Measurements from ENCODE around the gene CEL. TPM values are rescaled to one million over a fixed set of nuclear protein-coding genes. Genes with fewer than 3 reads are reported as not detected.

The CEL gene
- total RNA-seq, 1 experiment from 2014 or later, result 0.92 TPM

DNA sequence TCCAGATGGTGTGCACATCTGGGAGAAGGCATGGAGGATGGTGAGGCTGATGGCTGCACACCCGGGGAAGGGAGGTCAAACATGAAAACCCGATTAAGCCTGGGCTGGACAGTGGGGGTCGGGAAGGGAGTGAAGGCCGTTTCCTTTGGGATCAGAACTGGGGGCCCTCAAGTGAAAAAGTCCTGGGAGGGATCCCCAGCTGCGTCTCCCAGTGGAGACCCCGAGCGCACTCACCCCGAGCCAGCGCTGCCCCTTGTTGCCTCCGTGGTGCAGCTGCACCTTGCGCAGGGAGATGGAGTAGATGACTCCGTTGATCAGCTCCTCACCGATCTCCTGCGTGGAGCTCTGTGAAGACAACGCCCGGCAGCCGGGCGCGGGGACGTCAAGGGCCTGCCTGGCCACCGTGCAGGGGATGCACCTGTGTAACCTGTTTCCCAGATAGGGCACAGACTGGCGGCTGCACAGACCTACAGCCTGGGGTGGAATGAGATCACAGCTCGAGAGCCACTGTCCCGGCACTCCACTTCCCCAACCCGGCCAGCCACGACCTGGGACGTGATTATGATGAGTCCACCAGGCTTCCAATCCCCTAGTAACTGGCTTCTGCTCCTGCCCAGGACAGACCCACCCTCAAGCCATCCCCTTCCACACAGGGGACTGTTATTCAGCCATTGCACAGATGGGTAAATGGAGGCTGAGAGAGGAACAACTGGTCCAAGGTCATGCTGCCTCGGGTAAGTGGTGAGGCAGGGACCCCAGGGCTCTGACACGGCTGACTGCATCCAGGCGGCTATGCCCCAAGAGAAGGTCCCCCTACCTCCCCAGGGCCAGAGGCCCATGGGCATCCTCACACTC is 50.3 kb downstream of the CEL start:
- in situ Hi-C loops (cut with HindIII; ENCODE audit: low sequenced_read_pairs), result no loop called here
- no peak for DNase-seq (ENCODE audit: low spot score)

DNA sequence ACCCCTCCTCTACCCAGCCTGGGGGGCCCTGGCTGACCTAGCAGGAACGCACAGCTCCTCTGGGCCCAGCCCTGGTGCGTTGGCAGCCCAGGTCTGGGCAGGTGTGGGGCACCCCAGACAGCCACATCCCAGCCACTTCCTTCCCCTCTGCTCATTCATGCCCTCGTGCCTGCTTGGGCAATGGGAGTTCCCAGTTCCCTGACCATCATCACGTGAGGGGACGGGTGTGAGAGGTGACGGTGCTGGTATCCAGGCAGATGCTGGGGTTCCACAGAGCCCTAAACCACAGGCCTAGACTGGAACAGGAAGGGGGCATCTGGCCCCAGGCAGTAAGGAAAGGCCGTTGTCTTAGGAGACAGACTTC is 50.9 kb downstream of the CEL start:
- no peak for DNase-seq (ENCODE audit: low spot score)
- in situ Hi-C loops (cut with HindIII; ENCODE audit: low sequenced_read_pairs), result no loop called here

DNA sequence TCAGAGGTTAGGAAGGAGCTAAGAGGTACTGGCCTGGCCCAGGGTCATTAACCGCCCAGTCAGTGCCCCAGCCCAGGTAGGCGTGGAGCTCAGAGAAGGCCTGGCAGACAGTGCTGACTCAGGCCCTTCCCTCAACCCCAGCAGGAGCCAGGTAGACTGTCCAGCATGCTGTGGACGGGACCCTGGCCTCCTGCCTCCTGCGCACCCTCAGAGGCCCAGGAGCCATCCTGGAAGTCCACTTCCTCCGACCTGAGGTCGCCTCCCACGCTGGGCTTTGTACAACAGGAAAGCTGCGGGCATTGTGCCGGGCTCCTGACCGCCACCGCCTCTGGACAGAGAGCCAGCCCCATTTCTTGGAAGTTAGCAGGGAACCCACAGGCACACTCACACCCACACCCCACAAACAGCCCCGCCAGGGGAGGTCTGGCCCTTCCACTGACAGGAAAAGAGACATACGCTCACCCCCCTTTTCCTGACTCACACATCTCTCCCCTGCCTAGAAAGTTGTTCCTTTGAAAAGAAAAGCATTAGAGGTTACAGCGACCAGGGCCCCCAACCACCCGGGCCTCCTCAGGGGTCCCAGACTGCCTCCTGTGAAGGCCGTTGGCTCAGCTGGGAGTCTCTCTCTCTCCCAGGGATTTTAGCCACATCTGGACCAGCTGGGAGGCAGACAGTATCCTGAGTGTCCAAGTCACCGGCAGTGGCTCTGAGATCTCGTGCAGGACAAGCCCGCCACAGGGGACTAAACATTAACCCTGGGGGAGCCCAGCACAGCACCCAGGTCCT is 51.6 kb downstream of the CEL start:
- DNase-seq (ENCODE audit: low spot score), result no peak
- in situ Hi-C loops (cut with HindIII; ENCODE audit: low sequenced_read_pairs), result no loop called here

DNA sequence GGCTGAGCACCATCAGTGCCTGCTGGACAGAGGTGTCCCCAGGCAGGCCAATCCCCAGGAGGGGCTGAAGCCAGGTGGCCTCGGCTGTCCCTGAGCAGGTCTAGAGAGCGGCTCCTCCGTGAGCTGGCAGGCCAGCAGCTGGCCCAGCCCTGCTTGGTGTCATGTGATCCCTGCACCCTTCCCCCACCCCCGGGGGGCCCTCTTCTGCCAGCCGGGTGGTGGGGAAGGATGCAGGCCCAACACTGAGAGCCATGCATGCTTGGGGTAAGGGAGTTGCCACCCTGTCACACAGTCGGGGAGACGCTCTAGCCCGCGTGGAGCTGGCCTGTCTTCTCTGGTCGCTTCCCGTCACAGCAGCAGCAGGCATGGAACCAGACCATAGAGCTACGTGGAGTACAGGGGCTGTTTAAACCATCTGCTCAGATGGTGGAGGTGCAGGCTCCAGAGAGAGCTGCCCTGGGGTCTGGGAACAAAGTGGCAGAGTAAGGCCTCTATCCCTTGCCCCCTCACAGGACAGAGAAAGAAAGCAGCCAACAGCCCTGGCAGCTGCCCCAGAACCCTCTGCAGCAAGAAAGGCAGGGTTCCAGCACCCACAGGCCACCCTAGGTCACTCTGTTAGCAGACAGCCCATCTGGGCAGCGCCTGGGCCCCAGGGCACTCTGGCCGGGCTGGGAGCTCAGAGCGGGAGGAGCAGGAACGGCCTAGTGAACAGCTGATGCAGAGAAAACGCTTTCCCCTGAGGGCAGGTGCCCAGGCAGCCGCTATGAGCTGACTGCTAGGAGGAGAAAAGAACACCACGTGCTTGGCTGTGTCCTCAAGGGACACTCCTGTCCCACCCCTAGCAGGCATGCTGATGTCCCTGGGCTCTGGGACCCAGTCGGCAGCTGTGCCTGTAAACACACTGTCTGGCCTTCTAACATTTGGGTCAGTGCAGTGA is 52.4 kb downstream of the CEL start:
- in situ Hi-C loops (cut with HindIII; ENCODE audit: low sequenced_read_pairs), result no loop called here
- peak; percentile 46 for DNase-seq (ENCODE audit: low spot score)

DNA sequence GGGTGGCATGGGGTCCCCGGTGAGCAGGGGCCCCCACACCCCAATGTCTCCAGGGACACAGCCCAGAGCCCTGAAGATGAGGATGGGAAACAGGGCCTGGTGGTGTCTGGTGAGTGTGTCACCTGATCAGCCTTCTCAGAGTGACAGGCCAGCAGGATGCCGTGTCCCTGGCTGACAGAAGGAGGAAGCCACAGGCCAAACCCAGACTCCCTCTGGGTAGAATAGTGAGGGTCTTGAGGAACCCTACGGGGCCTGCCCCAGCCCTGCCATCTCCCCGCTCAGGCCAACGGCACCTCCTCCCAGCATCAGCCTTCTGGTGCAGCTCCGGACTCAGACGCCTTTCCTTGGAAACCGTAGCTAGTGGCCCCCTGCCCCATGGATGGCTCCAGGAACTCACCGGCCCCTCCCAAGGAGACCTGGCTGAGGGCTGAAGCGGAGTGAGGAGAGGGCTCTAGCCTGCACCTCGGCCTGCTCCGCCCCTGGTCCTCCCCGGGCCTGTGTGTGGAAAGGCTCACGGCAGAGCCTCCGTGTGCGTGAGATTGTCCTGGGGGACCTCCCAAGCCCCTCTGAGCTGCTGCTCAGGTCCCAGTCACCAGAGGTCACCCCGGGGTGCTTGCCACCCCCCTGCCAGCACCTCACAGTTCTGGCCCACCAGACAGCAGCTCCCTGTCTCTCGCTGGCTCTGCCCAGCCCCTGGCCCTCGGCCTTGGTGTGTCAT is 53.3 kb downstream of the CEL start:
- in situ Hi-C loops (cut with HindIII; ENCODE audit: low sequenced_read_pairs), result no loop called here
- peak; percentile 34 for DNase-seq (ENCODE audit: low spot score)

DNA sequence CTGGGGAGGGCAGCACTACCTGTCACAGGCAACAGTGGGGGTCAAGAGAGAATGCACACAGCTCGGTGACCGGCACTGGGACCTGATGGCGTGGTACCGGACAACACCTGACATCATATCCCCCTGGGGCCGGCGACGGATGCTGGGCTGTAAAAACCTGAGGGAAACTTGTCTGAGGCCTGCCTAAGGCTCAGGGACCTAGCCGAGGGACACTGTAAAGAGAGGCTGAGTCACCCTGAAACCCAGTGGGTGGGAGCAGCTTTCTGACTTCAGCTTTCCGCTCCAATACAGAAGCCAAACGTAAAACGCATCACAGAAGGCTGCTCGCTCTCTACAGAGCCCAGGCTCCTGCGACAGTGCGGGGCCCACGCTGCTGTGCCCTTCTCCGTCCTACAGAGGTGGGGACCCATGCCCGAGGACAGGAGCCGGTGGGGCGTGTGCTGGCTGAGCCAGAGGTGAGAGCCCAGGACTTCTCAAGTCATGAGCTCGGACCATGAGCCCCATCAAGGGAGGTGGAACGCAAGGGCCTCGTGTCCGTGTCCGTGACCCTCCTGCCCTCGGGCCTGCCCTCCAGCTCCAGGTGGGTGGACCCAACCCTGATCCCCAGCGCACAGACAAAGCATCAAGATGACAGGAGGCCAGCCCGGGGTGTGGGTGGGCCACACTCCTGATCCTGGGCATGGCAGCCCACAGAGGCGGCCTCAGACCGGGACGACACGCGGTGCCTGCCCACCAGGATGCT is 54.0 kb downstream of the CEL start:
- peak; percentile 58 for DNase-seq (ENCODE audit: low spot score)
- in situ Hi-C loops (cut with HindIII; ENCODE audit: low sequenced_read_pairs), result no loop called here

DNA sequence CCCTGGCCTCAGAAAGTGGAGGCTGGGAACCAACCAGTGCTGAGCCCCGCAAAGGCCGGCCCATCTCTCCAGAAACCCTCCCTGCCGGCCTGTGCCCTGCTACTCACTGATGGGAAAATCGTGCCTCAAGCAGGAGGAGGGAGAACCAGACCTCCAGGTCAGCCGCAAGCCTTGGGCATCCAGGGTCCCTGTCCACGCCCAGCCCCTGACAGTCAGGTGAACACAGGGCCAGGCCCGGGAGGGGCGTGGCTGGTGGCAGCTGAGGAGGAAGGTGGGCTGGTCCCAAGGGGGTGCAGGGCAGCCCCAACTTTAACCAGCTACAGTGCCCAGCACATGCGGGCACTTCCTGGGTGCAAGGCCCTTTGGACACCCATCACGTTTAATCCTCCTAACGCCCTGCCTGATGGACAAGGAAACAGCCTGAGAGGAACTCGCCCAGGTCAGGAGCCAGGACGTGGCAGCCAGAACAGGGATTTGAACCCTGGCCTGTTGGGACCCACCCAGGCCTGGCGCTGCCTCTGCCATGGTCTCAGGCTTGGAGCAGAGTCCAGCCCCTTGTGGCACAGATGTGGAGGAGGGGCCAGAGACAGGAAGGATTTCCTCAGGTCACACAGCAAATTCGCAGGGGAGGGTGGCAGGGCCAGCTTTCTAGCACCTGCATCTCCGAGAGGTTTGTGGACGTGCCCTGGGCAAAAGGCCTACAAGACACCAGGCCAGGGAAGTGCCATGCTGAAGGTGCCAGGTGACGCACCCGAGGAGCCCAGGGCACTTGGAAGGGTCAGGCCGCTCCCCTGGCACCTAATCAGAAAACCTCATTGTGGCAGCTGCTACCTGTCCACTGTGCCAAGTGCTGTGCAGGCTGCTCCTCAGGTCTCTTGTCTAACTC is 54.8 kb downstream of the CEL start:
- peak; percentile 81 for DNase-seq (ENCODE audit: low spot score)
- in situ Hi-C loops (cut with HindIII; ENCODE audit: low sequenced_read_pairs), result no loop called here

DNA sequence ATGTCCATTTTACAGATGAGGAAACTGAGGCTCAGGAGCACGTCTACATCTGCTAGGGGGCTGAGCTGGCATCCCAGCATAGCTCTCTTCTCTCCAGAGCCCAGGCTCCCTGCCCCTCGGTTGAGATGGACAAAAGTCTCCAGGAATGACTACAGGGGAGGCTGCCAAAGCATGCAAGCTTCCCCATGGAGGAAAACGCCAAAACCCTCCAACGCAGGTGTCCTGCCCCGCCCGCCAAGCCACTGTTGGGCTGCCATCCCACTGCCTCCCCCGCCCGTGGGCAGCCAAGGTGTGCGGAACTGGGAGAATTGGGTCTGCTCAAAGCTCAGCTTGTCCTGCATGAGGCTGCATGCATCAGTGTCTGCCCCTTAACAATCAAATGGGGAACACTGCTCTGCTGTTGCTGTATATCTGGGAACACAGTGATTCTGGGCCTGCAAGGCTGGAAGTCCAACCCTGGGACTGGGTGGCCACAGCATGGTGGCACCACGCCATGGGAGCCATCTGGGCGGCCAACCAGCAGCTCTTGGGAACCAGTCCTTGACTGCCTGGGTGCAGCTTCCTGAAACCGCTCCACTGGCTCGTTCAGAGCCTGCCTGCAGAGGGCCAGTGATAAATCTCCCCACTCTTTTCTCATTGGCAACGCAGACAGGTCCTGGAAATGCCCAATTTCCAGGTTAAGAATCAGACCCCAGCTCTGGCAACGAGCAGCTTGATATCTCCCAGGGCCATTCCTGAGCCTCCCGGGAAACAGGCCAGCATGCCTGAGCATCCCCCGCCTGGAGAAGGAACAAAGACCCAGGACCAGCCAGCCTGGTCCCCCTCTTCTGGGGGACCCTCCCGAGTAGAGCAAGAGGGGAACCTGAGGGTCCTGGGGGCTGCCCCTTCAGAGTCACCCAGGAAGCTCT is 55.7 kb downstream of the CEL start:
- in situ Hi-C loops (cut with HindIII; ENCODE audit: low sequenced_read_pairs), result no loop called here
- peak; percentile 85 for DNase-seq (ENCODE audit: low spot score)

DNA sequence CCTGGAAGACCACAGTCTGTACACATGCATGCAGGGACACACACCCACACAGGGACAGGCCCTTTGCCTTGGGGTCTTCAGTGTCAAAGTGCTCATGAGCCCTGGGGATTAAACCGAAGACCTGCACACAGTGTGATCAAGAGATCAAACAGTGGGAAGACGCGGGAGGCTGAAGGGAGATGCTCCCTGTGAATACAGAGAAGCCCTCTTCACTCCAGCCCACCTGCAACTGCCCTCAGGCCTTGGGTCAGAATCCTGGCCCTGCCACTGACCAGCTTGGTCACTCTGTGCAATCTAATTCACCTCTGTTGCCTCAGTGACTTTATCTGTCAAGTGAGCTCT is 56.4 kb downstream of the CEL start:
- no peak for DNase-seq (ENCODE audit: low spot score)
- in situ Hi-C loops (cut with HindIII; ENCODE audit: low sequenced_read_pairs), result no loop called here

DNA sequence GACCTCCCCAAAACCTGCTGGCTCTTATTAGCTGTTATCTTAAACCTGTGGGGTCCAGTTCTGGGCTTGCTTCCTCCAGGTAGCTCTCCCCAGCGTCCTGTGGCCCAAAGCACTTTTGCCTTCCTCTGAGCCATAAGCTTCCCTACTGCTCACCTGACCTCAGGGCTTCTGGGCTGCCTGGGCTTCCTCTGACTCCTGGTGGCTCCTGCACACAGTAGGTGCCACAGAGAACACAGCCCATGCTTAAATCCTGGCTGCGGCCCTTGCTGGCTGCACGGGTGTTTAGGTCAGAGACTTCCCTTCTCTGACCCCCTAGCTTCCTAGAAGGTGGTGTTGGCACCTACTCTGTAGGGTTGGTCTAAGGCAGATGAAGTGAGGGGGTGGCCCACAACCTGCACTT is 56.8 kb downstream of the CEL start:
- DNase-seq (ENCODE audit: low spot score), result peak; percentile 22
- in situ Hi-C loops (cut with HindIII; ENCODE audit: low sequenced_read_pairs), result no loop called here

DNA sequence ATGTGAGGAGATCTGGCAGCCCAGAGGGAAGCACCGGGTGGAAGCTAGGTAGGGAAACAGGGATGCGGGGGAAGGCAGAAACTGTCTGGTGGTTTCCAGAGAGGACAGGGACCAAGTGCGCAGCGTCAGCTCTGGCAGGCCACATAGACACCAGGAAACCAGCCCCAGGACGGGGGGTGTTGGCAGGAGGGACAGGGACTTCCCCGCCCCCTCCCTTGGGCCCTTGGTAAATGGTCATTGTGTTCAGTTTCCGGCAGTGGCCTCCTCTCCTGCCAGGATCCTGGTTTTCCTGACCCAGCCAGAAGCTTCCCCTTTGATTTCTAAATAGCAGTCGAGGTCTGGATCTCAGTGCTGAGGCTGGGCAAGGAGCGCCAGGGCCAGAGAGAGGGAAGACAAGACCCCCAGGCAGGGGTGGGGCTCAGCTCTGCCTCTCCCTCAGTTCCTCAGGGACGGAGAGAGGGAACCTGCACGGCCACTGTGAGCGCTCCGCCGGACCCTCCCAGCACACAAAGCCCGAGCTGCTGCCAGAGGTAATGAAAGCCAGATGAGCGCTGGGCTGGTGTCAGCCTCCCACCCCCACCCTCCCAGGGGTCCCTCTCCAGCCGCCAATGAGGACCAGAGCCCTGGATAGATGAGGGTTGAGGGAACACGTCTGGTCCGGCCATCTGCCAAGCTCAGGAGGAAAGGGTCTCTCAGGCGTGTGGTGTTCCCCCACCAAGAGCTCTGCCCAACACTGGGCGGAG is 57.5 kb downstream of the CEL start:
- DNase-seq (ENCODE audit: low spot score), result peak; percentile 53
- in situ Hi-C loops (cut with HindIII; ENCODE audit: low sequenced_read_pairs), result no loop called here

DNA sequence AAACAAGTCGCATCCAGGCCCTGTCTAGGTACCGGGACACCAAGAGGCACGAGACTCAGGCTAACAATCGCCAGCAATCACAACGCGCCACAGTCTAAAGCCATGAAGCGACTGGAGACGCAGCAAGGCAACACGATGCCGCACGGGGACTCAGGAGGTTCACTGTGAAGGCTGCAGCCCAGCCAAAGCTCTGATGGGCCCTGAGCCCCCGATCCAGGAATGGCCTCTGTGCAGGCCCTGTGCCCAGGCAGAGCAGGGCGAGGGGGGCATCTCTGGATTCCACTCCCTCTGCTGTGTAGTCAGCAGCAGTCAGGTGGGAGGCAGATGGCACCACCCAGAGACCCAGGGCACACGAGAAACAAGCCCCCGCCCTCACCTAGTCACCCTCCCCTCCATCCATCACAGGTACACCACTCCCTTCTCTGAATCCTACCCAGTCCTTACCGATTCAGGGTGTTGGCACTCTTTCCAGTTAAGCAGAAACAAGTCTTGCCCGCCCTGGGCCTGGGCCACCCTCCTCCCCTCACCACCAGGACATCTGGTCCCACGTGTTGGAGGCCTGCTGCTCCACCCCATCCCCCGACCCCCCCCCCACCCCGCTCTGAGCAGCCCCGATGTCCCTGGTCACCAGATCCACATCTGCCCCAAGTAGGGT is 58.2 kb downstream of the CEL start:
- peak; percentile 58 for DNase-seq (ENCODE audit: low spot score)
- in situ Hi-C loops (cut with HindIII; ENCODE audit: low sequenced_read_pairs), result no loop called here

DNA sequence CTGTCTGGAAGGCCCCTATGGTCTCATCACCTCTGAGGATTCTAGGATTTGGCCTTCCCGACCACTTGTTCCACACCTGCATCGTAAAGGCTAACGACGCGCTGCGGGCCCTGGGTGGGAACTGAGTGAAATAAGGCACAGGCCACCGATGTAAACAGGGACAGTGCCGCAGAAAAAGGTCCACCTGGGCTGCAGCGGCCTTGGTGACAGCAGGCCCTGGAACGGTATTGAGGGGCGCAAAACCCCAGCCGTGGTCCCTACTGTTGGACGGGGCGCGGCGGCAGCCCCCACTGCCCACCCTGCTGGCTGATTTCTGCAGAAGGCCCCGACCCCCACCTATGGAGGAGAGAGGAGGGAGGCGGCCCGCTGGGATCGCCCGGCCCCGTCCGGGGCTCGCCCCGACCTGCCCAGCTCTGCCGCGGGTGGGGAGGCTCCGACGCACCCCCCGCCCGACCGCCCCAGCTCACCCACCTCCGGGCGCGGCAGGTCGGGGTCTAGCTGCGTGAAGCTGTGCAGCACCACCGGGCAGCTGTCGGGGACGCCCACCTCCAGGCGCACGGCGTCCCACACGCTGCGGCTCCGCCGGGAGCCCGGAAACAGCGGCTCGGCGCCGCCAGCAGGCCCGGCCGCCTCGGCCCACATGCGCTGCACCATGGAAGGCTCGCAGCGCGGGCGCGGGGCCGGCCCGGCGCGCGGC is 58.9 kb downstream of the CEL start:
- DNase-seq (ENCODE audit: low spot score), result peak; percentile 40
- in situ Hi-C loops (cut with HindIII; ENCODE audit: low sequenced_read_pairs), result no loop called here
